Measurements from ENCODE around the gene ONECUT3.

- TF ChIP-seq CTCF (IDR thresholded peaks at IDR 0.05) (no peak), EZH2 (IDR thresholded peaks at IDR 0.05) (peak; percentile 95)
Observed at GRCh38 chr19:1765232-1765903, 12.1 kb downstream of the ONECUT3 start.
